ENCODE results near the gene GALNT2.
A peak's percentile ranks its signal among the peaks of the same experiment; 100 is the strongest.

The GALNT2 gene

DNA sequence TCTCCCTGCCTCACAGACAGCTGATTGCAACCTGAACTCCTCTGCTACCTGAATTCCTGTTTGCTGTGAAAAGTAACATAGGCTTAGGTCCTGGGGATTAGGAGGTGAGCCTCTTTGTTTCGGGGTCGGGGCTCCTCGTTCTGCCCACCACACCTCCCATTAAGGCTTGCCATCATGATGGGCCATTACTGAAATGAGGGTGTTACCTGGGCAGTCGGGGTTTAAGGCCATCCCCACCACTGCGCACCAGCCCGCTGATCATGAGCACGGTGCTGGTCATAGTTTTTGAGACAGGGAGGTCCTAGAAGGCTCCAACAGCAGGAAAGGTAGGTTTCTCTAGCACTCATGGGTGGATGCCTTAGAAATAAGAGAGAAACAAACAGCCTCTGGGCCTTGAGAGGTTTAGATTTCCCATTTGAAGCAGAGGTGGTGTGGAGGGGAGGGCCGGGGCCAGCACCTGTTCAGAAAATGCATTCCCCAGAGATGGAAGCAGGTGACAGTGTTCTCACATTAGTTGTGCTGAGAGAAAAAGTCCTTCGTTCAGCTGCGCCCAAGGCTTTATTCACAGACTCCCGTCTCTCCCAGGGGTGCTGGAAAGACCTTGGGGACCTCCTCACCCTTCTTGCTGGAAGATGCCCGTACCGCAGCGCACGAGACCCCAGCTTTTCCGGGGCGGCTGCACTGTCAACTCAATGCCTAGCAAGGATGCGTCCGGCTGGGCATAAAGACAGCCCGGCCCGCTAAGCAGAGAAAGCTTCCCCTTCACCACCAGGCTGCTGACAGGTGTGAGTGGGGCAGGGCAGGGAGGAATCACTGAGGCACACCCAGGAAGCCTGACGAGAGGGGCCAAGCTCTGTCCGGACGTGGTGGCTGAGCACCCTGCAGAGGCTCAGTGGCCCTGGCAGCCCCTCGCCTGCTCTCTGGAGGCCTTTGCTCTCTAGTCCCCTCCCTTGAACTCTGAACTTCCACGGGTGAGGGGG, 233.6 kb downstream of the GALNT2 start:
- no peak for DNase-seq (ENCODE audit: low read depth)
- no peak overlapping the region for H3K4me3 ChIP-seq (ENCODE audit: control insufficient read depth, low read depth, low read length)
- TF ChIP-seq, protein P1, sequence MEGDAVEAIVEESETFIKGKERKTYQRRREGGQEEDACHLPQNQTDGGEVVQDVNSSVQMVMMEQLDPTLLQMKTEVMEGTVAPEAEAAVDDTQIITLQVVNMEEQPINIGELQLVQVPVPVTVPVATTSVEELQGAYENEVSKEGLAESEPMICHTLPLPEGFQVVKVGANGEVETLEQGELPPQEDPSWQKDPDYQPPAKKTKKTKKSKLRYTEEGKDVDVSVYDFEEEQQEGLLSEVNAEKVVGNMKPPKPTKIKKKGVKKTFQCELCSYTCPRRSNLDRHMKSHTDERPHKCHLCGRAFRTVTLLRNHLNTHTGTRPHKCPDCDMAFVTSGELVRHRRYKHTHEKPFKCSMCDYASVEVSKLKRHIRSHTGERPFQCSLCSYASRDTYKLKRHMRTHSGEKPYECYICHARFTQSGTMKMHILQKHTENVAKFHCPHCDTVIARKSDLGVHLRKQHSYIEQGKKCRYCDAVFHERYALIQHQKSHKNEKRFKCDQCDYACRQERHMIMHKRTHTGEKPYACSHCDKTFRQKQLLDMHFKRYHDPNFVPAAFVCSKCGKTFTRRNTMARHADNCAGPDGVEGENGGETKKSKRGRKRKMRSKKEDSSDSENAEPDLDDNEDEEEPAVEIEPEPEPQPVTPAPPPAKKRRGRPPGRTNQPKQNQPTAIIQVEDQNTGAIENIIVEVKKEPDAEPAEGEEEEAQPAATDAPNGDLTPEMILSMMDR (IDR thresholded peaks at IDR 0.05; ENCODE audit: control insufficient read depth, insufficient read depth, low read depth, low read length, missing control alignments): no peak

DNA sequence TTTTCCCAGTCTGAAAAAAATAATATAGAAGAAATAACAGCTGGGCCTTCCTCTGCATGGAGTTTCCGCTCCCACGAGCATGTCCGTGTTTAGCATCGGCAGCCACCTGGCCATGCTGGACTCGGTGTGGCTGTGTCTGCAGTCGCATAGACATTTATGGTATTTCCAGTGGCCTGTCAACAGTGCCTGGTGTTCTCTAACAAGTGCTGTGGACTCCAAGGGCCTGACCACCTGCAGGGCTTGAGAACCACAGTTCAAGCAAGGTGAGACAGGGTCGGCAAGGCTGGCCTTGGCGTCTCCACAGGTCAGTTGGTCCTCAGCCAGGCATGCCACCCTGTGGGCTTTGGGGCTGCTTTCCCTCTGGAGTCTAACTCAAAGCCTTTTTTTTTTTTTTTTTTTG, 234.3 kb downstream of the GALNT2 start:
- TF ChIP-seq, protein P1 (IDR thresholded peaks at IDR 0.05; ENCODE audit: control insufficient read depth, insufficient read depth, low read depth, low read length, missing control alignments): no peak
- DNase-seq (ENCODE audit: low read depth): no peak
- no peak overlapping the region for H3K4me3 ChIP-seq (ENCODE audit: control insufficient read depth, low read depth, low read length)

DNA sequence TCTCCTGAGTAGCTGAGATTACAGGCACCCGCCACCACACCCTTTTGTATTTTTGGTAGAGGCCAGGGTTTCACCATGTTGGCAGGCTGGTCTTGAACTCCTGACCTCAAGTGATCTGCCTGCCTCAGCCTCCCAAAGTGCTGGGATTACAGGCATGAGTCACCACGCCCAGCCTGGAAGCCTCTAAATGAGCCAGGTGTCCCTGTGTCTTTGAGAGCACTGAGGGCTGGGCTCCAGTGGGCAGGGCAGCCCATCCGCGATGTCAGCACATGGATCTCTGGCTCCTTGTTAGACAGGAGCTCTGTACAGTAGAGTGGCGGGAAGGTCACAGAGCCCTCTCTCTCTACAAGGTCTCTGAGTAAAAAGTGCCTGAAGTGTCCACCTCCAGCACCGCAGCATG, 234.8 kb downstream of the GALNT2 start:
- H3K4me3 ChIP-seq (ENCODE audit: control insufficient read depth, low read depth, low read length): no peak overlapping the region
- no peak for DNase-seq (ENCODE audit: low read depth)
- TF ChIP-seq, protein P1 (IDR thresholded peaks at IDR 0.05; ENCODE audit: control insufficient read depth, insufficient read depth, low read depth, low read length, missing control alignments): no peak

DNA sequence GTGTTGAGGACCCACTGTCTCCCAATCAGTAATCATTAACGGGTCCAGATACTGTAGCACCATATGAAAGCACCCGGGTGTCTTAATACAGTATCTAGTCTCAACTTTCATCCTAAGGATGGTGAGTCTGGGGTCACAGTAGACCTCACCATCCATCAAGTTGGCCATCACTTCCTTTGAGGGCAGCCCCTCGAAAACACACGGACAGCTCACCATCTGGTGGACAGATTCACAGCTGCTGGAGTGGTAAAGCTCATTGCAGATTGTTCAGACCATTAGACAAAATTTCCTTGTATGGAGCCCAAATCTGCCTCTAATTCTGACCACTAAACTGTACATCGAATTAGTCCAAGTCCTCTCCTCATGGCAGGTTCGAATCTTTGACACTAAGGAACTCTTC, 236.0 kb downstream of the GALNT2 start:
- no peak overlapping the region for H3K4me3 ChIP-seq (ENCODE audit: control insufficient read depth, low read depth, low read length)
- TF ChIP-seq, protein P1 (IDR thresholded peaks at IDR 0.05; ENCODE audit: control insufficient read depth, insufficient read depth, low read depth, low read length, missing control alignments): no peak
- DNase-seq (ENCODE audit: low read depth): no peak

DNA sequence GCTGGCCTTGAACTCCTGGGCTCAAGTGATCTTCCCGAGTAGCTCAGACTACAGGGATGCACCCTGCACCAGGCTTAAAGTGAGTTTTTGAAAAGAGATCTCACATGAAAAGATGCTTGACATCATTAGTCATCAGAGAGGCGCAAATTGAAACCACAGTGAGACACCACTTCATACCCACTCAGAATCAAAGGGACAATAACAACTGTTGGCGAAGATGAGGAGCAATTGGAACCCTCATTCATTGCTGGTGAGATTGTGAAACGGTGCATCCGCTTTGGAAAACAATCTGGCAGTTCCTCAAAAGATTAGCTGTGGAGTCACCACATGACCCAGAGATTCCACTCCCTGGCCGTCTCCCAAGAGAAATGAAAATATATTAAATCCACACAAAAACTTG, 236.8 kb downstream of the GALNT2 start:
- peak; percentile 33 for DNase-seq (ENCODE audit: low read depth)
- TF ChIP-seq, protein P1 (IDR thresholded peaks at IDR 0.05; ENCODE audit: control insufficient read depth, insufficient read depth, low read depth, low read length, missing control alignments): no peak
- no peak overlapping the region for H3K4me3 ChIP-seq (ENCODE audit: control insufficient read depth, low read depth, low read length)

DNA sequence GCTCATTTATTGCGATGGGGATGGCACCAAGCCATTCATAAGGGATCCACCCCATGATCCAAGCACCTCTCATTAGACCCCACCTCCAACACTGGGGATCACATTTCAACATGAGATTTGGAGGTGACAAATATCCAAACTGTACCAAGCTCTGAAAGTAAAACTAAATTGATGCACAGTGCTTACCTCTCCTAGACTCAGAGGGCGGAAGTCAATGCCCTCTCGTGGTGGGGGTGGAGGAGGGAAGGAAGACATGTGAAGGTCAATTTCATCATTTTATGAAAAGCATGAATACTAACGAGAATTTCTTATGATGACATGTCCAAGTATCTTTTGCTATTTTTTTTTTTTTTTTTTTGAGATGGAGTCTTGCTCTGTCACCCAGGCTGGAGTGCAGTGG, 239.1 kb downstream of the GALNT2 start:
- no peak overlapping the region for H3K4me3 ChIP-seq (ENCODE audit: control insufficient read depth, low read depth, low read length)
- TF ChIP-seq, protein P1 (IDR thresholded peaks at IDR 0.05; ENCODE audit: control insufficient read depth, insufficient read depth, low read depth, low read length, missing control alignments): no peak
- DNase-seq (ENCODE audit: low read depth): no peak
